DOHH2 (cell line): ENCODE measurements around the gene ACADM.

Experiments used
- CTCF ChIP-seq: fragments of 200-600 bp; sonication (generic); IDR thresholded peaks from one replicate; pipeline ENCODE4 v1.5.1; 2014; ENCODE audit warnings: antibody characterized with exemption, mild to moderate bottlenecking, low read depth, low read length; ENCODE audit not compliant: poor library complexity, severe bottlenecking
- EZH2phosphoT487 ChIP-seq: fragments of 200-600 bp; sonication (generic); IDR thresholded peaks from 2 replicates; pipeline ENCODE4 v1.6.1; 2017; ENCODE audit warnings: borderline replicate concordance, mild to moderate bottlenecking, antibody characterized with exemption, low read length, moderate library complexity, mixed read lengths

GRCh38 chr1:75787524-75787923, 63.0 kb downstream of the ACADM start:
- TF ChIP-seq CTCF (no peak), EZH2phosphoT487 (no peak)
